ENCODE data around the gene ROBO2.

Gene ROBO2

DNA sequence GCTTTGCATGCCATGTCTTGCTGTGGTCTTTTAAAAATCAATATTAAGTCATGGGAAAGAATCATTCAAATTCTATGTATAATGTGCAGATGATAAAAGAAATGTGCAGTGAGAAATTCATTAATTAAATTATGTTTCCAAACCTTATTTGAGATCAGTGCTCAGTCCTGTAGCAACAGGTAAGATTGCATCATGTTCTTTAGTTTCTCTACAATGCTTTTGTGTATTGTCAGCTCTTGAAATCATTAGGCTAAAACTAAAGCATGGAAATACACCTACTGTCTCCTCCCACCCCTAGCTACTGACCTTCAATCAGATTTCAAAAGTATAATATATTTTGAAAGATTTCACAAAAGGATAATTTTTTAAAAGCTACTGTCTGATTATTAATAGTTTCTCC lies 612.7 kb downstream of the ROBO2 start:
- no peak overlapping the region for H2AFZ ChIP-seq (ENCODE audit: low read length)
- no peak overlapping the region for H3K4me3 ChIP-seq (ENCODE audit: low read depth, low read length, poor library complexity, severe bottlenecking)
- no peak overlapping the region for H3K27ac ChIP-seq (ENCODE audit: low read depth, low read length, poor library complexity, severe bottlenecking)
- H3K4me1 ChIP-seq (ENCODE audit: insufficient read depth, low read length, severe bottlenecking), result no peaks in the 10 kb centered on the region
- H3K27me3 ChIP-seq (ENCODE audit: insufficient read depth, low read length), result no peaks in the 10 kb centered on the region
- no peak overlapping the region for H3K4me2 ChIP-seq (ENCODE audit: low read length)
- H4K20me1 ChIP-seq (ENCODE audit: insufficient read depth, low read length), result no peaks in the 10 kb centered on the region
- no peak overlapping the region for H3K9ac ChIP-seq (ENCODE audit: low read length)
- H3K79me2 ChIP-seq (ENCODE audit: insufficient read depth, low read length), result no peaks in the 10 kb centered on the region
- no peaks in the 10 kb centered on the region for H3K36me3 ChIP-seq (ENCODE audit: insufficient read depth, low read length)
- H3F3A ChIP-seq (ENCODE audit: insufficient read depth, low read length), result no peaks in the 10 kb centered on the region
- TF ChIP-seq, protein P1, sequence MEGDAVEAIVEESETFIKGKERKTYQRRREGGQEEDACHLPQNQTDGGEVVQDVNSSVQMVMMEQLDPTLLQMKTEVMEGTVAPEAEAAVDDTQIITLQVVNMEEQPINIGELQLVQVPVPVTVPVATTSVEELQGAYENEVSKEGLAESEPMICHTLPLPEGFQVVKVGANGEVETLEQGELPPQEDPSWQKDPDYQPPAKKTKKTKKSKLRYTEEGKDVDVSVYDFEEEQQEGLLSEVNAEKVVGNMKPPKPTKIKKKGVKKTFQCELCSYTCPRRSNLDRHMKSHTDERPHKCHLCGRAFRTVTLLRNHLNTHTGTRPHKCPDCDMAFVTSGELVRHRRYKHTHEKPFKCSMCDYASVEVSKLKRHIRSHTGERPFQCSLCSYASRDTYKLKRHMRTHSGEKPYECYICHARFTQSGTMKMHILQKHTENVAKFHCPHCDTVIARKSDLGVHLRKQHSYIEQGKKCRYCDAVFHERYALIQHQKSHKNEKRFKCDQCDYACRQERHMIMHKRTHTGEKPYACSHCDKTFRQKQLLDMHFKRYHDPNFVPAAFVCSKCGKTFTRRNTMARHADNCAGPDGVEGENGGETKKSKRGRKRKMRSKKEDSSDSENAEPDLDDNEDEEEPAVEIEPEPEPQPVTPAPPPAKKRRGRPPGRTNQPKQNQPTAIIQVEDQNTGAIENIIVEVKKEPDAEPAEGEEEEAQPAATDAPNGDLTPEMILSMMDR (IDR thresholded peaks at IDR 0.05; ENCODE audit: low read length), result no peak
- no peak for TF ChIP-seq EZH2 (IDR thresholded peaks at IDR 0.05; ENCODE audit: borderline replicate concordance, low read length)
- no peaks in the 10 kb centered on the region for H3K9me3 ChIP-seq (ENCODE audit: low read length)
- no peaks in the 10 kb centered on the region for H3K9me2 ChIP-seq (ENCODE audit: low read depth, low read length)

DNA sequence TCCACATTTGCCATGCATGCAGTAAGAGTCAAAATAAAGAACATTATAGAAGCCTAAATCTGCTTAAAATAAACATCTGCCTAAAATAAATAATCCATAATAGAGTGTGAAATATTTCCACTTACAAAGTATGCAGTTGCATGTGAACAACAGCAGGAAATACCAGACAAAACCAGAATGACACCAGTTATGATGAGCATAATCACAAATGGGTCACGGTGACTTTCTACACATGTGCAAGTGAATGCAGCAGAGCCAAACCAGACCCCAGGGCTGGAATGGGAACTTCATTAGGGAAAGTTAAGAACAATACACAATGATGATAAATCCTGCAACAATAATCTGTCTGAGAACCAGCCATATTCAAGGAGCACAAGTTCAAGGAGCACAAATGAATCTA lies 615.5 kb downstream of the ROBO2 start:
- H3K79me2 ChIP-seq (ENCODE audit: insufficient read depth, low read length), result no peaks in the 10 kb centered on the region
- no peaks in the 10 kb centered on the region for H3K4me1 ChIP-seq (ENCODE audit: insufficient read depth, low read length, severe bottlenecking)
- H3K4me2 ChIP-seq (ENCODE audit: low read length), result no peak overlapping the region
- no peaks in the 10 kb centered on the region for H4K20me1 ChIP-seq (ENCODE audit: insufficient read depth, low read length)
- no peak overlapping the region for H3K27ac ChIP-seq (ENCODE audit: low read depth, low read length, poor library complexity, severe bottlenecking)
- H3K4me3 ChIP-seq (ENCODE audit: low read depth, low read length, poor library complexity, severe bottlenecking), result no peak overlapping the region
- H3K36me3 ChIP-seq (ENCODE audit: insufficient read depth, low read length), result no peaks in the 10 kb centered on the region
- H3K27me3 ChIP-seq (ENCODE audit: insufficient read depth, low read length), result no peaks in the 10 kb centered on the region
- no peaks in the 10 kb centered on the region for H3K9me3 ChIP-seq (ENCODE audit: low read length)
- no peak overlapping the region for H3K9ac ChIP-seq (ENCODE audit: low read length)
- no peaks in the 10 kb centered on the region for H3F3A ChIP-seq (ENCODE audit: insufficient read depth, low read length)
- no peak for TF ChIP-seq EZH2 (IDR thresholded peaks at IDR 0.05; ENCODE audit: borderline replicate concordance, low read length)
- TF ChIP-seq, protein P1 (IDR thresholded peaks at IDR 0.05; ENCODE audit: low read length), result no peak
- no peak overlapping the region for H2AFZ ChIP-seq (ENCODE audit: low read length)
- no peaks in the 10 kb centered on the region for H3K9me2 ChIP-seq (ENCODE audit: low read depth, low read length)

DNA sequence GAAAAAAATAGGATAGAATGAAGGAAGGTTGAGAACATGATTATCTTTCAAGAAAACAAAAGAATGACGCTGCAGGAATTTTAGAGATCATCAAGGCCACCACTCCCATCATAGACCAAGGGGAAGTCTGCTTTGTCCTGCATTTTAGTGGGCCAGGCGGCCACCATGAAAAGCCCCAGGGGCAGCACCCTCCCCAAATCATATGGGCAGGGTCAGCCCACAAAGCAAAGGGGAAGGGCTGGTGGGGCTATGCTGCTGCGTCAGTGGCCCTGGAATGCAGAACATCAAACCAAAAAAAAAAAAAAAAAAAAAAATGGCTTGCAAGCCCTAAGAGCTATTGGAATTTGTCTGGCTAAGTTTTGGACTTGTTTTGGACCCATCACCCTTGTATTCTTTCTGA lies 620.8 kb downstream of the ROBO2 start:
- Histone ChIP-seq H3K36me3 (ENCODE audit: insufficient read depth, low read length) (no peaks in the 10 kb centered on the region), H3K9ac (ENCODE audit: low read length) (no peak overlapping the region), H4K20me1 (ENCODE audit: insufficient read depth, low read length) (no peaks in the 10 kb centered on the region), H3K4me1 (ENCODE audit: insufficient read depth, low read length, severe bottlenecking) (no peaks in the 10 kb centered on the region), H3K79me2 (ENCODE audit: insufficient read depth, low read length) (no peaks in the 10 kb centered on the region), H3K27ac (ENCODE audit: low read depth, low read length, poor library complexity, severe bottlenecking) (no peak overlapping the region), H3K9me3 (ENCODE audit: low read length) (no peaks in the 10 kb centered on the region), H3K27me3 (ENCODE audit: insufficient read depth, low read length) (no peaks in the 10 kb centered on the region), H3K9me2 (ENCODE audit: low read depth, low read length) (no peaks in the 10 kb centered on the region), H2AFZ (ENCODE audit: low read length) (no peak overlapping the region), H3K4me2 (ENCODE audit: low read length) (no peak overlapping the region), H3K4me3 (ENCODE audit: low read depth, low read length, poor library complexity, severe bottlenecking) (no peak overlapping the region), H3F3A (ENCODE audit: insufficient read depth, low read length) (no peaks in the 10 kb centered on the region)
- no peak for TF ChIP-seq EZH2 (IDR thresholded peaks at IDR 0.05; ENCODE audit: borderline replicate concordance, low read length)
- TF ChIP-seq, protein P1 (IDR thresholded peaks at IDR 0.05; ENCODE audit: low read length), result no peak
